Measurements from ENCODE around the gene ZNF837. TPM values are rescaled to one million over a fixed set of nuclear protein-coding genes. Genes with fewer than 3 reads are reported as not detected.

The ZNF837 gene
- total RNA-seq, 6 experiments from 2014 or later, result 0.63 to 1.3 (median 0.75) TPM

GRCh38 chr19:58401840-58402421 is 21.1 kb upstream of the ZNF837 start:
- TF ChIP-seq CTCF (IDR thresholded peaks at IDR 0.05), result 0 out of 2 replicates have a peak, but pooled peaks have one; percentile 21
- Mint-ChIP-seq H3K4me3 (peak overlapping the region; percentile 91), H3K27me3 (ENCODE audit: insufficient read depth) (peaks cover 4% of the 10 kb centered on the region), H3K9me3 (no peaks in the 10 kb centered on the region), H3K4me1 (ENCODE audit: low read depth) (peaks cover 18% of the 10 kb centered on the region), H3K27ac (peak overlapping the region; percentile 89; the same call in 1 of the 2 replicates), H3K36me3 (ENCODE audit: low read depth) (peaks cover 7% of the 10 kb centered on the region)
- DNase-seq, result no peak

GRCh38 chr19:58400916-58401839 is 20.3 kb upstream of the ZNF837 start:
- Mint-ChIP-seq H3K36me3 (ENCODE audit: low read depth) (no peaks in the 10 kb centered on the region; the same call in 1 of the 2 replicates), H3K27ac (peak overlapping the region; percentile 89), H3K27me3 (ENCODE audit: insufficient read depth) (peaks cover 4% of the 10 kb centered on the region; the same call in 1 of the 2 replicates), H3K4me1 (ENCODE audit: low read depth) (peaks cover 14% of the 10 kb centered on the region), H3K4me3 (peak overlapping the region; percentile 91), H3K9me3 (no peaks in the 10 kb centered on the region)
- no peak for TF ChIP-seq CTCF (IDR thresholded peaks at IDR 0.05)
- DNase-seq, result peak; percentile 99

- peak overlapping the region; percentile 91 for H3K4me3 Mint-ChIP-seq
- no peak for DNase-seq
- peaks cover 14% of the 10 kb centered on the region for H3K4me1 Mint-ChIP-seq (ENCODE audit: low read depth)
- no peaks in the 10 kb centered on the region for H3K9me3 Mint-ChIP-seq
- peak overlapping the region; percentile 63 for H3K27ac Mint-ChIP-seq
- TF ChIP-seq CTCF (IDR thresholded peaks at IDR 0.05), result no peak
- H3K36me3 Mint-ChIP-seq (ENCODE audit: low read depth), result peaks cover 4% of the 10 kb centered on the region; the same call in 1 of the 2 replicates
- H3K27me3 Mint-ChIP-seq (ENCODE audit: insufficient read depth), result peaks cover 4% of the 10 kb centered on the region; the same call in 1 of the 2 replicates
Observed at GRCh38 chr19:58400316-58400915, 19.6 kb upstream of the ZNF837 start.

GRCh38 chr19:58399903-58400302 is 19.1 kb upstream of the ZNF837 start:
- no peaks in the 10 kb centered on the region for H3K9me3 Mint-ChIP-seq
- no peak for DNase-seq
- H3K27ac Mint-ChIP-seq, result no peak overlapping the region
- H3K4me3 Mint-ChIP-seq, result no peak overlapping the region; the same call in 1 of the 2 replicates
- peaks cover 4% of the 10 kb centered on the region; the same call in 1 of the 2 replicates for H3K27me3 Mint-ChIP-seq (ENCODE audit: insufficient read depth)
- peaks cover 5% of the 10 kb centered on the region for H3K36me3 Mint-ChIP-seq (ENCODE audit: low read depth)
- no peak for TF ChIP-seq CTCF (IDR thresholded peaks at IDR 0.05)
- H3K4me1 Mint-ChIP-seq (ENCODE audit: low read depth), result peaks cover 14% of the 10 kb centered on the region

GRCh38 chr19:58398545-58398944 is 17.7 kb upstream of the ZNF837 start:
- Mint-ChIP-seq H3K4me3 (no peak overlapping the region), H3K27me3 (ENCODE audit: insufficient read depth) (peaks cover 4% of the 10 kb centered on the region; the same call in 1 of the 2 replicates), H3K9me3 (no peaks in the 10 kb centered on the region), H3K27ac (no peak overlapping the region), H3K4me1 (ENCODE audit: low read depth) (peaks cover 22% of the 10 kb centered on the region), H3K36me3 (ENCODE audit: low read depth) (peaks cover 19% of the 10 kb centered on the region)
- DNase-seq, result no peak
- TF ChIP-seq CTCF (IDR thresholded peaks at IDR 0.05), result no peak
